HG03064 (cell line): ENCODE data around the gene FAM161B.

Experiments used
- ATAC-seq: cut with Tn5 transposase; IDR thresholded peaks from one replicate; pipeline ENCODE4 v1.9.1; 2021; ENCODE audit warnings: low read depth; ENCODE audit not compliant: unreplicated experiment

FAM161B gene

DNA sequence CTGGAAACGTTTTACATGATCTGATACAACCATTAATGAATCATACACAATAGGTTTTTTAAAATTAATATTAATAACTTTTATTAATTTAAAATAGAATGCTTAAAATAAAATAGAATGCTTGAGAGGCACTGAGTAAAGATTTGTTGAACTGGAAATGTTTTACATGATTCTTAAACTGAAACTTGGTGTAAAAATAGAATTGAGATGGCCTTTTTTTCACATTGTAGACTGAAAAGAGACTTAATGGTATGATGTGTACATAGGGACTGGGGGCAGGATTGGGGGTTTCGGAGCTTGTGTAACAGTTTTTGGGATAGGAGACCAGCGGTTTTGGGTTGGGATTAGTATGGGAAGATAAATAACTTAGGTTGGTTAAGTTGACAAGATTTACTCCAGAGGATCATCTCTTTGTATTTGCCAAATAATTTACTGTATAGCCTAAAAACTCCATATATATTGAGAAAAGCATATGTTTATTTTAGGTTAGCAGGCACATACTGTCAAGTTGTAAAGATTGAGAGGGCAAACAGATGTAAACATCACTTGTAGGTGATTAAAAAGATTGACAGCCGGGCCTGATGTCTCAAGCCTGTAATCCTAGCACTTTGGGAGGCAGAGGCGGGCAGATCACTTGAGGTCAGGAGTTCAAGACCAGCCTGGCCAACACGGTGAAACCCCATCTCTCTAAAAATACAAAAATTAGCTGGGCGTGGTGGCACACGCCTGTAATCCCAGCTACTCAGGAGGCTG, 65.3 kb downstream of the FAM161B start:
- ATAC-seq: no peak
